NT2/D1 (cell line): Measurements from ENCODE around the gene CNRIP1.
A peak's percentile ranks its signal among the peaks of the same experiment; 100 is the strongest.

ENCODE experiments used
- DNase-seq: peaks from one replicate; pipeline ENCODE4 v3.0.0-alpha.2; 2011; ENCODE audit warnings: low read depth, low spot score
- H3K27me3 ChIP-seq: 2 replicates; pipeline ENCODE4 v1.6.0; 2011; ENCODE audit warnings: mild to moderate bottlenecking; ENCODE audit not compliant: insufficient read length, insufficient read depth
- H3K36me3 ChIP-seq: 2 replicates; pipeline ENCODE4 v1.6.1; 2011; ENCODE audit warnings: mild to moderate bottlenecking, low read length, mixed read lengths; ENCODE audit not compliant: insufficient read depth, insufficient read length
- H3K4me1 ChIP-seq: 2 replicates; pipeline ENCODE4 v1.5.1; 2011; ENCODE audit not compliant: insufficient read depth, insufficient read length
- H3K4me3 ChIP-seq: 2 replicates; pipeline ENCODE4 v1.5.1; 2011; ENCODE audit warnings: low read depth; ENCODE audit not compliant: insufficient read length
- H3K9ac ChIP-seq: 2 replicates; pipeline ENCODE4 v1.6.0; 2011; ENCODE audit warnings: low read depth; ENCODE audit not compliant: insufficient read length
- H3K9me3 ChIP-seq: 2 replicates; pipeline ENCODE4 v1.5.1; 2011; ENCODE audit warnings: mild to moderate bottlenecking, low read length; ENCODE audit not compliant: insufficient read depth
- SUZ12 ChIP-seq: IDR thresholded peaks from 2 replicates; pipeline ENCODE4 v1.6.1; 2011; ENCODE audit not compliant: insufficient read length, insufficient read depth; ENCODE audit errors: extremely low read depth
- YY1 ChIP-seq: IDR thresholded peaks from 2 replicates; pipeline ENCODE4 v1.6.1; 2011; ENCODE audit not compliant: insufficient read length, insufficient read depth
- ZNF274 ChIP-seq: IDR thresholded peaks from 2 replicates; pipeline ENCODE4 v1.6.1; 2011; ENCODE audit warnings: mild to moderate bottlenecking, low read depth, low read length

Gene CNRIP1

GRCh38 chr2:68252400-68253218, 67.1 kb downstream of the CNRIP1 start, which contains the start of gene PPP3R1:
PPP3R1 (minus strand) TSS chr2:68252532; CDS start chr2:68252127, 405 bp downstream.
- TF ChIP-seq ZNF274 (no peak), SUZ12 (no peak), YY1 (no peak)
- Histone ChIP-seq H3K4me3 (peak within 1 kb of the TSS; percentile 96), H3K9me3 (no peaks in the 10 kb centered on the region), H3K4me1 (no peaks in the 10 kb centered on the region), H3K27me3 (no peaks in the 10 kb centered on the region), H3K36me3 (peaks cover 15% of the 10 kb centered on the region), H3K9ac (peak within 1 kb of the TSS; percentile 97)
- peak; percentile 94 for DNase-seq

GRCh38 chr2:68251855-68252399, 67.8 kb downstream of the CNRIP1 start:
- Histone ChIP-seq H3K9ac (peak overlapping the region; percentile 87), H3K27me3 (no peaks in the 10 kb centered on the region), H3K4me3 (peak overlapping the region; percentile 84), H3K9me3 (no peaks in the 10 kb centered on the region), H3K36me3 (peaks cover 15% of the 10 kb centered on the region), H3K4me1 (no peaks in the 10 kb centered on the region)
- no peak for DNase-seq
- TF ChIP-seq YY1 (no peak), SUZ12 (no peak), ZNF274 (no peak)

GRCh38 chr2:68251187-68251854, 68.4 kb downstream of the CNRIP1 start:
- no peaks in the 10 kb centered on the region for H3K9me3 ChIP-seq
- H3K27me3 ChIP-seq, result no peaks in the 10 kb centered on the region
- peak; percentile 48 for DNase-seq
- H3K9ac ChIP-seq, result peak overlapping the region; percentile 87
- TF ChIP-seq ZNF274, result no peak
- no peak for TF ChIP-seq YY1
- TF ChIP-seq SUZ12, result no peak
- H3K36me3 ChIP-seq, result peaks cover 15% of the 10 kb centered on the region
- no peaks in the 10 kb centered on the region for H3K4me1 ChIP-seq
- H3K4me3 ChIP-seq, result peak overlapping the region; percentile 84

GRCh38 chr2:68250652-68251186, 69.0 kb downstream of the CNRIP1 start:
- Histone ChIP-seq H3K9ac (peak overlapping the region; percentile 87), H3K4me3 (peak overlapping the region; percentile 84), H3K27me3 (no peaks in the 10 kb centered on the region), H3K4me1 (no peaks in the 10 kb centered on the region), H3K9me3 (no peaks in the 10 kb centered on the region), H3K36me3 (peaks cover 15% of the 10 kb centered on the region)
- TF ChIP-seq SUZ12 (no peak), ZNF274 (no peak), YY1 (no peak)
- DNase-seq, result no peak

- no peak for DNase-seq
- H3K4me3 ChIP-seq, result peak overlapping the region; percentile 84
- no peaks in the 10 kb centered on the region for H3K27me3 ChIP-seq
- H3K9ac ChIP-seq, result peak overlapping the region; percentile 87
- peaks cover 15% of the 10 kb centered on the region for H3K36me3 ChIP-seq
- H3K9me3 ChIP-seq, result no peaks in the 10 kb centered on the region
- no peak for TF ChIP-seq SUZ12
- H3K4me1 ChIP-seq, result no peaks in the 10 kb centered on the region
These were observed 69.6 kb downstream of the CNRIP1 start for GRCh38 chr2:68250196-68250595.

GRCh38 chr2:68248806-68249205, 70.9 kb downstream of the CNRIP1 start:
- no peak for TF ChIP-seq ZNF274
- TF ChIP-seq YY1, result no peak
- TF ChIP-seq SUZ12, result no peak
- H3K4me1 ChIP-seq, result no peaks in the 10 kb centered on the region
- H3K4me3 ChIP-seq, result no peak overlapping the region

GRCh38 chr2:68248361-68248760, 71.4 kb downstream of the CNRIP1 start:
- H3K27me3 ChIP-seq, result no peaks in the 10 kb centered on the region
- no peak for DNase-seq
- H3K36me3 ChIP-seq, result peaks cover 15% of the 10 kb centered on the region
- no peak overlapping the region for H3K4me3 ChIP-seq
- H3K4me1 ChIP-seq, result no peaks in the 10 kb centered on the region
- H3K9ac ChIP-seq, result no peak overlapping the region
- no peak for TF ChIP-seq YY1
- TF ChIP-seq SUZ12, result no peak
- TF ChIP-seq ZNF274, result no peak
- no peaks in the 10 kb centered on the region for H3K9me3 ChIP-seq

More at GRCh38 chr2:68248806-68249205, 70.9 kb downstream of the CNRIP1 start:
- no peak for DNase-seq
- H3K27me3 ChIP-seq, result no peaks in the 10 kb centered on the region
- no peak overlapping the region for H3K9ac ChIP-seq
- H3K9me3 ChIP-seq, result no peaks in the 10 kb centered on the region
- peaks cover 15% of the 10 kb centered on the region for H3K36me3 ChIP-seq
